HG02943 (cell line): ENCODE data around the gene PTTG1IP.

Experiments
- ATAC-seq: cut with Tn5 transposase; IDR thresholded peaks from one replicate; pipeline ENCODE4 v1.9.1; 2021; ENCODE audit warnings: mild to moderate bottlenecking, low read depth, moderate library complexity; ENCODE audit not compliant: unreplicated experiment

Gene PTTG1IP

DNA sequence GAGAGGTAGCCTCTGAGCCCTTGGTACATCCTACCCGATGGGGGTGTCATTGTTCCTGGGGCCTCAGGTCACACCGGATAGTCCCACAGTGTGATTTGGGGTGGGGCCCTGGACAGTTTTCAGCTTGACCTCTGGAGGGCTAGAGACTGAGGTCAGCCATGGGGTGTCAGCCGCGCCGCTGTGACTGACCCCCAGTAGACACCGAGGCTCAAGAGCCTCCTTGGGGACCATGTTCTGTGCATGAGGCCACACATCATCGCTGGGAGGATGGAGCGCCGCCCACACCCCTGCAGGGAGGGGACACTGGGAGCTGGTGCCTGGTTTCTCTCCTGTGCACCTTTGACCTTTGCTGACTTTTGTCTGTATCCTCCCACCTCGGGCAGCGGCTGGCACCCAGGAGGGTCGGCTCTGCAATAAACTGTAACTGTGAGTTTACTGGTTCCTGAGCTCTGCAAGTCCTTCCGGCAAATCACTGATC is 24.6 kb upstream of the PTTG1IP start:
- ATAC-seq: no peak

DNA sequence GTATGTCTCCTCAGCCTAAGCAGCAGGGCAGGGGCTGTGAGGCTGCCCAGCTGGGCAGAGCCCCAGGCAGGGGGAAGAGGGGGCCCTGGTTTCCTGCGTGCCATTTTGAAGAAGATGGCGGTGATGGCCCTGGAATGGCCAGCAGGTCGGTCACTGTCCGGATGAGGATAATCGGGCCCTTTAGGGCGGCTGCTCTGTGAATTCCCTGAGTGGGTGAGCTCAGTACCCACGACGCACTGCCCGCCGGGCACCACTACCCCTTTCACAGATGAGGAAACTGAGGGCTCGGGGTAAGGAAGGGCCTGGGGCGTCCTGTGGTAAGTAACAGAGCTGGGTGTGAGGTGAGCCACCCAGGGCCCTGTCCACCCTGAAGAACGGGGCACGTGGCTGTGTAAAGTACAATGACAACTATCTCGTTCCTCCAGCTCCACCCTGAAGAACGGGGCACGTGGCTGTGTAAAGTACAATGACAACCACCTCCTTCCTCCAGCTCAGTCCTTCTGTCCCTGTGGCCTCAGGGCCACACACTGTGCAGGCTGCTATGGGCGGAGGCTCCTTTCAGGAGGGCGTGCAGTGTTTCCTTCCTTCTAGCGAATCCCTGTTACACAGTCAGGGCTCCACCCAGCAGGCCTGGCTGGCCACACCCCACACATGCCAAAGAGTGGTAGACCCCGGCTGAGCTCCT is 24.0 kb upstream of the PTTG1IP start:
- no peak for ATAC-seq

DNA sequence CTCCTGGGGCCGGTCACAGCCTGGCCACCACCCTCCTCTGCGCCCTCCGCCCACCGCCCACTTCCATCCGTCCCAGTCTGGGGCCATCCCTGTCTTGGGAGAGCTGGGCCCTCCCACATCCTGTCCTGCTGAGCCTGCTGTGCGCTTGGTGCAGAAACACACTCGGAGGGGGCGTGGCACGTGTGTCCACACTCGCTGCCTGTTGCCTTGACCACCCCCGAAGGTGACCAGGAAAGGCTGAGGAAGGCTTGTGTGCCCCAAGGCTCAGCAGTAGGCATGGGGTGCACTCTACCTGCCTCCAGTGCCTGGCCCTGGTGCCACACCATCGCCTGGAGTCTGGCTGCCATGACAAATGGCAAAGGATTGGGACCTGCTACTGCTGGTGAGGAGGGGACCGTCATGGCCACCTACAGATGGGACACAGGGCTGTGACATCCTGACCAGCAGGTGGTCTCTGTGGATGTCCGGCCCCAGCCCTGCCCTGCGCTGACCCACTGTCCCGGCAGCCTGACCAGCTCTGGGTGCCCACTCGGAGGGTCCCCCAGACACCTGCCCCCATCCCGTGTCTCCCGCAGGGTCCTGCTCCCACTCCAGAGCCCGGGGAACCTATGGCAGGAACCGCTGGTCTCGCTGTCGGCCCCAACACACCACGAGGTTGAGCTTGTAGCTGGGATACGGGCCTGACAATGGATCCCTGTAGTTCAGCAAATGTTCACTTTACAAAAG is 23.2 kb upstream of the PTTG1IP start:
- ATAC-seq: no peak

DNA sequence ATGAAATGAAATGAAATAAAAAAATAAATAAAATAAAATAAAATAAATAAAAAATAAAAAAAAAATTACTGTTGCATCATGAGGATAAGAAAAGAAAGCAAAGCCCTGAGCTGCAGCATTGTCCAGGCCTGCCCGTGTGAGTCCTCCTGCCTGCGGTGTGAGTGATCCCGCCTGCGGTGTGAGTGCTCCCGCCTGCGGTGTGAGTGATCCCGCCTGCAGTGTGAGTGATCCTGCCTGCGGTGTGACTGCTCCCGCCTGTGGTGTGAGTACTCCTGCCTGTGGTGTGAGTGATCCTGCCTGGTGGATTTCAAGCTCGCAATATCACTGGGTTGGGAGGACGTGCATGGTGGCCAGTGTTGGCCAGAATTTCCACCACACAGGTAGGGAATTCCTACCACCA is 22.4 kb upstream of the PTTG1IP start:
- no peak for ATAC-seq

DNA sequence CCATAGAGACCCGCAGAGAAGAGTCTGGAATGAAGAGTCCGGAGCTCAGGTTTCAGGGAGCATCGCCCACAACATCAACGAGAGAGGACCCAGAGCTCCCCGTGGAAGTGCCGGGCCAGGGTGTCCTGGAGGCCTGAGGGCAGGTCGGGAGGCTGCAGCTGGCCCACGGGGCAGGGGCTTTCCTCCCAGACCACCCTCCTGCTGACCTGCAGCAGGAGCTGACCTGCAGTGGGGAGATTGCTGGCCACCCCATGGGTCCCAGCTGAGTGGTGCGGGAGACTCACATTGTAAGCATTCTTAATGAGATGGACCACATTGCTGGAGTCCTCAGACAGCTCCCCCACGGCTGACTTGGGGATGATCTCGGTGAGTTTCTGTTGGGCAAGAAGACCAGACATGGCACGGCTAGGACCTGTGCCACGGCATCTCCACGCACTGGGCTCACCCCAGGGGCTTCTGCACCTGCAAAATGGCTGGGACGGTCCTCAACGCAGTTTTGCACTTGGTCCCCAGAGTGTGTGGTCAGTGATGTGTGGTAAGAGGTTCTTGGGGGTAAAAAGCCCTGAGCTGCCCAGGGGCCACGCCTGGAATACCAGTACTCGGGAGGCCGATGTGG is 21.3 kb upstream of the PTTG1IP start:
- ATAC-seq: no peak

- no peak for ATAC-seq
Observed at GRCh38 chr21:44893948-44894656, 20.6 kb upstream of the PTTG1IP start.

DNA sequence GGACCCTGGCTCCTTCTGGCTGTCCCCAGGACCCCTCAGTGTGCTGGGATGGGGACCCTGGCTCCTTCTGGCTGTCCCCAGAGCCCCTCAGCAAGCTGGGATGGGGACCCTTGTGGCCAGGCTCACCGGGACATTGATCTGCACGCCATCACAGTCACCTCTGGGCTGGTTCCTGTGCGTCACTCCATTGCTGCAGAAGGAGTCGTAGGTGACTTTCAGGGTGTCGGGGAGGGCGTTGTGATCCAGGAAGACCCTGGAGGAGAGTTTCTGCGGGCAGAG is 19.7 kb upstream of the PTTG1IP start:
- ATAC-seq: no peak

GRCh38 chr21:44892536-44893277 is 19.2 kb upstream of the PTTG1IP start:
- no peak for ATAC-seq

DNA sequence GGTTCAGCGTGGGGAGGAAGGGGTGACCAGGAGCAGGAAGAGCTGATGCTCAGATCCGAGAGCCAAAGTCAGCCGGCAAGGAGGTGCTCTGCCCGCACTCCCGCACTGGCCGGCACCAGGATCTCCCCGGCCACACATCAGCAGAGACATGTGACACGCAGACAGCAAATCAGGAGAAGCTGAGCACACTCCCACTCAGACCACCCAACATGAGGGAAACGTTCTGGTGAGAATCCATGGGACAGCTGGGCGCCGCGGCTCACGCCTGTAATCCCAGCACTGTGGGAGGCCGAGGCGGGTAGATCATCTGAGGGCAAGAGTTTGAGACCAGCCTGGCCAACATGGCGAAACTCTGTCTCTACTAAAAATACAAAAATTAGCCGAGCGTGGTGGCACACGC is 18.6 kb upstream of the PTTG1IP start:
- ATAC-seq: no peak

DNA sequence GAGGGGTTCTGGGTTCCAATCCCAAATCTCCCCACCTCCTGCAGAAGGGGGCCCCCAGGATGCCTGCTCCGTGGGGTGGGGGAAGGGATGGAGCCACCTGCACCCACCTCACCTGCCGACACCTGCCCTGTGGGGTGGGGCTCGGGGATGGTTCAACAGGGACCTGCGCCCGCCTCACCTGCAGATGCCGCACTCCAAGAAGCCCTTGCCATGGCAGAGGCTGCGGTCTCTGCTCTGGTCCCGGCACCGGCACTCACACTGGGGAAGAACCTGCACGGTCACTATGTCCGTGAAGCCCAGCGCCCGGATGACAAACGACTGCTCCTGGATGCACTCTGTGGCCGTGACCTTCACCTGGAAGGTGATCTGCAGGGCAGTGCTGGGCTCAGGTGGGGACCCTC is 18.1 kb upstream of the PTTG1IP start:
- ATAC-seq: no peak

DNA sequence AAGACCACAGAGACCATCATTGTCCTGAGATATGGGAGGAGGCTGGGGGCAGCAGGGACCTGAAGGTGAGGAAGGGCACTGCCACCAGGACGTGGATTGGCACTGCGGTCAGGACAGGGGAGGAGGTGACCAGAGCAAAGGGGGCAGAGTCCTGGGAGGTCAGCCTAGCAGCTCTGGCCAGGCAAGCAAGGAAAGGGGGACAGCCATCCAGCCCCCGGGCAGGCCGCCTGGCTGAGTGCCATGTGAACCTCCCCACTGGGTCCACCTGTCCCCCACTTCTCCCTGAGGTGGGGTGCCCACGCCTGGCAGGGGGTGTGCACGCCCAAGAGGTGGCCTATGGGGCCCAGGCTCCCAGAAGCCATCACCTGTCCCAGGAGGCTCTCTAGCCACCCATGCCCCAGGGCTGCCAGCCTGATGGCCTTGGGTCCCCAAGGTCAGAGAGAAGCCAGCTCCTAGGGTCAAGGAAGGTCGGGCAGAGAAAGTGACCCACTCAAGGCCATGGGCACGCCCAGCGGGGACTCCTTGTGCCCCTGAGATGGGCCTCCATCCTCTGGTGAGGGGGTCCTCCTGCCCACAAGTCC is 17.6 kb upstream of the PTTG1IP start:
- ATAC-seq: no peak

DNA sequence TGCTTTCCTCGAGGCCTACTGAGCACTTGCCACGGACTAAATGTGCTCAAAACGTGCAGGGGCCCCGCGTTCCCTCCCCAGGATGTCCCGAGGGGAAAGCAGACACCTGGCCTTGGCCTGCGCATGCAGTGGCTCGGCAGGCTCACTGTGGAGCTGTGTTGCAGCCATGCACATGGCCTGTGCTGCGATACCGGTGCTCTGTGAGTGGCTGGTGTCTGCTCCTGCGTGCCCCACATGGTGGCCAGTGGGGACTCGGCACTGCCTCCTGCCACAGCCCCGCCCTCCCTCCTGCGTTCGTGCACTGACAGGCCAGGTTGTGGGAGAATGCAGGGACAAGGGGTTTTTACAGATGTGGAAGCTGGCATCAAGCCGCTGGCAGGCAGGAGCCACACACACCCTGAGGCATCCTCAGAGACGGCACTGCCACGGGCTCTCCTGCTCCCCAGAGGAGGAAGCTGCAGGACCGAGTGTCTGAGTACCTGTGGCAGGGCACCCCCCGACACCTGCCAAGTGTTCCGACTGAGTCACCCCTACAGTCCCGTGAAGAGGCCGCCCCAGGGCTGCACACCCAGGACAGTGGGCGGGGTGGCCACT is 16.9 kb upstream of the PTTG1IP start:
- no peak for ATAC-seq

- no peak for ATAC-seq
Observed at GRCh38 chr21:44889625-44890337, 16.3 kb upstream of the PTTG1IP start.

- ATAC-seq: no peak
Observed at GRCh38 chr21:44888581-44889550, 15.4 kb upstream of the PTTG1IP start.

GRCh38 chr21:44887807-44888580 is 14.5 kb upstream of the PTTG1IP start:
- no peak for ATAC-seq

- ATAC-seq: no peak
Observed at GRCh38 chr21:44887126-44887806, 13.8 kb upstream of the PTTG1IP start.
